ENCODE measurements around the gene HCN3. TPM values are rescaled to one million over a fixed set of nuclear protein-coding genes. Genes with fewer than 3 reads are reported as not detected.

HCN3 gene
- total and polyA plus RNA-seq, 2 of the 13 experiments (the other 11 are each of a cell fraction or from before 2014, with no cell fraction given): 2.4 to 10.2 TPM

- 0 out of 2 replicates have a peak, but pooled peaks have one; percentile 54 for TF ChIP-seq TRAFD1 (CRISPR knock-in tag; IDR thresholded peaks at IDR 0.05; ENCODE audit: borderline replicate concordance)
- no peak for TF ChIP-seq ZBTB8A (CRISPR knock-in tag; IDR thresholded peaks at IDR 0.05; ENCODE audit: borderline replicate concordance, low read depth)
- no peak for TF ChIP-seq ZXDC (CRISPR knock-in tag; IDR thresholded peaks at IDR 0.05)
- peak; percentile 67; the same call in 1 of the 2 replicates for TF ChIP-seq ETV5 (CRISPR knock-in tag; IDR thresholded peaks at IDR 0.05; ENCODE audit: borderline replicate concordance)
- TF ChIP-seq DRAP1 (CRISPR knock-in tag; IDR thresholded peaks at IDR 0.05): no peak
- no peak for TF ChIP-seq SSRP1 (CRISPR knock-in tag; IDR thresholded peaks at IDR 0.05)
- TF ChIP-seq KAT7 (CRISPR knock-in tag; IDR thresholded peaks at IDR 0.05; ENCODE audit: borderline replicate concordance): no peak
- no peak for TF ChIP-seq SMAD1 (CRISPR knock-in tag; IDR thresholded peaks at IDR 0.05; ENCODE audit: borderline replicate concordance, low read depth)
- TF ChIP-seq FOXM1 (CRISPR knock-in tag; IDR thresholded peaks at IDR 0.05): no peak
- no peak for TF ChIP-seq ATF7 (IDR thresholded peaks at IDR 0.05)
- no peak for TF ChIP-seq ATF7 (CRISPR knock-in tag; IDR thresholded peaks at IDR 0.05)
- TF ChIP-seq ZNF329 (CRISPR knock-in tag; IDR thresholded peaks at IDR 0.05; ENCODE audit: low read depth): no peak
- no peak for TF ChIP-seq STAT6 (CRISPR knock-in tag; IDR thresholded peaks at IDR 0.05; ENCODE audit: borderline replicate concordance)
- TF ChIP-seq ZNF776 (CRISPR knock-in tag; IDR thresholded peaks at IDR 0.05): 0 out of 2 replicates have a peak, but pooled peaks have one; percentile 14
- TF ChIP-seq PLSCR1 (CRISPR knock-in tag; IDR thresholded peaks at IDR 0.05; ENCODE audit: borderline replicate concordance): no peak
- no peak for TF ChIP-seq ZBTB1 (CRISPR knock-in tag; IDR thresholded peaks at IDR 0.05; ENCODE audit: borderline replicate concordance)
- TF ChIP-seq ZNF598 (CRISPR knock-in tag; IDR thresholded peaks at IDR 0.05; ENCODE audit: borderline replicate concordance): no peak
- no peak for TF ChIP-seq ZNF136 (CRISPR knock-in tag; IDR thresholded peaks at IDR 0.05; ENCODE audit: low read depth)
- no peak for TF ChIP-seq ZNF879 (CRISPR knock-in tag; IDR thresholded peaks at IDR 0.05)
Observed at GRCh38 chr1:155324717-155325602, 47.7 kb downstream of the HCN3 start (continued).
